HG02623 (cell line): ENCODE results near the gene KCTD16.

Experiments used
- ATAC-seq: cut with Tn5 transposase; IDR thresholded peaks from one replicate; pipeline ENCODE4 v1.9.1; 2021; ENCODE audit warnings: moderate library complexity; ENCODE audit not compliant: unreplicated experiment

Gene KCTD16

GRCh38 chr5:144162686-144163085 is 8.0 kb upstream of the KCTD16 start:
- no peak for ATAC-seq

GRCh38 chr5:144166696-144167095 is 4.0 kb upstream of the KCTD16 start:
- ATAC-seq = no peak

DNA sequence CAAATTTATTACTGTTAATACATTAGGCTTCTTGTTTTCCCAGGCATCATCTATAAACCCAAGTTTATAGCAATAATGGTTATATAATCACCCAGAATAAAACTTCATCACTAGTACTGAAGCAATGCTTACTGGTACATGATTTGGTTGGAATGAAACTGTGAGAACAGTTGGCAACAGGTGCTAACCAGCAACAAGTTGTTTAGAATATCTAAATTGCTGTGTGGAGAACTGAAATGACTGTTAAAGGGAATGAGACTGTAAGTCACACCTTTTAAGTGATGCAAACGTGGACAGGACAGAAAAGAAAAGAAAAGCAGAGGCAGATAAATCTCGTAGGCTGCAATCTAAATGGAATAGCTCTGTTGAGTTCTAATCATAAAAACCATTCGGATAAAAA is 2.7 kb upstream of the KCTD16 start:
- ATAC-seq = no peak

- ATAC-seq = no peak
Measured at GRCh38 chr5:144169904-144170275, 783 bp upstream of the KCTD16 start.

- no peak for ATAC-seq
Measured at GRCh38 chr5:144173766-144174165, 3.1 kb downstream of the KCTD16 start.

- no peak for ATAC-seq
Measured at GRCh38 chr5:144177548-144177947, 6.9 kb downstream of the KCTD16 start.

DNA sequence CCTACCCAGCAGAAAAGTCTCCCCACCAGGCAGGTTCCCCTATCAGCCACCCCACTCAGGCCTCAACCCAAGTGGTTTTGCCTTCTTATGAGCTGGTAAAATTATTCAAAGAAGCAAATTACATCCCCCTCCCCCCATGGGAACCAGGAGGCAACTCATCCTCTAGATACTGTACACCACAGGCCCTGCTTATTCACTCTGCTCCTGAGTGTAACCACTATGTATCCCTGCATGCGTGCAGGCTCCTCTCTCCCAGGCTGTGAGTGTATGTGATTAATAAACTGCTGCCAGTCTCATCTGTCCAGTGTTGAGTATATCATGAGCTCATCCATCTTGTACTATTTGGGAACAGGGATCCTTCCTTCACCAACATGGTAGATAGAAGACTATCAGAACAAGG is 8.6 kb downstream of the KCTD16 start:
- ATAC-seq = no peak

DNA sequence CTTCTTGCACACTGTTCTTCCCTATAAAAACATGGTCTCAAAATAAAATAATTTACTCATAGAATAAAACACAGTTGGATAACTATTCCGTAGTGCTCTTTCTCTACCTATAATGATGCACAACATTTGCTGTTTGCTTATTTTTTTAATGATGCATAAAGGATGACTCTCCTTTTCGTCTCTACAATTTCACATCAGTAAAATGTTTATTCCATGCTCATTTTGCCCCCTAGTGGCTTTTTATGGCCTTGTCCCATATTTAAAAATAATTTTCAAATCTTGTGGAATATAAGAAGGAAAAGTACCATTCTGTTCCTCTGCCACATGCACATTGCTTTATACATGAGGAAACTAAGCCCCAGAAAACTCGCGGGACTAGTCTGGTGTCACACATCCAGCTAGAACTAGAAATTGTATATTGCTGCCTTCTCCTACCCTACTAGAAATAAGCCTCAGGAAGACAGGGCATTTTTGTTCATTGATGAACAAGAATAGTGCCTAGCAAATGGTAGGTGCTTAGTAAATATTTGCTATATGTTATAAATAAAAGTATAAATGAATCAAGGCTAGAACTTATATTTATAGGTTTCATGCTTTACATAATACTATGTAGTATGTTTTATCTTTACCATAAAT is 12.7 kb downstream of the KCTD16 start:
- no peak for ATAC-seq

DNA sequence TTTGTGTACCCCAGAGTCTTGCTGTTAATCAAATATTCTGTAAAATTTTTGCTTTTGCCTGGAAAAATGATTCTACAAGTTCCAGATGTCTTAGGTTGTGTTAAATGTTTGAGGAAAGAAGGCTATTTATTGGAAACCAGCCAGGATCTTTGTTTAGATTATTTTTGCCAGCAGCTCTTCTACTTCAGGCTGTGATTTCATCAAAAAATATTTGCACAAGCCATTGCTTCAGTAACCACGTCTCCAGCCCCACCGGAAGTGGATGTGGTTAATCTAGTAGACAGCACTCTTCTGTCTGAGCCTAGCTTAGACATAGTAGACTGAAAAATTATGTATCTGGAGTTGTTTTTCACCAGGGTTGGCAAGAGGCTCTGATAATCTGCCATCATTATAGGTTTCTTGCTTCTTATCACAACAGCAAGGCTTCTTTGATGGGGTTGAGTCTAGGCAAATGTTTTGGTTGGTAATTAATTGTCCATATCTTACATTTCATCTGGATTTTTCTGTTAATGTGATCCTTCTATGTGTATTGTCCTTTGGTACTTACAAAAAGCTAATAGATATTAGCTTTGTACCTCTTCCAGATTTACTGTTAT is 17.1 kb downstream of the KCTD16 start:
- peak; percentile 76 for ATAC-seq

DNA sequence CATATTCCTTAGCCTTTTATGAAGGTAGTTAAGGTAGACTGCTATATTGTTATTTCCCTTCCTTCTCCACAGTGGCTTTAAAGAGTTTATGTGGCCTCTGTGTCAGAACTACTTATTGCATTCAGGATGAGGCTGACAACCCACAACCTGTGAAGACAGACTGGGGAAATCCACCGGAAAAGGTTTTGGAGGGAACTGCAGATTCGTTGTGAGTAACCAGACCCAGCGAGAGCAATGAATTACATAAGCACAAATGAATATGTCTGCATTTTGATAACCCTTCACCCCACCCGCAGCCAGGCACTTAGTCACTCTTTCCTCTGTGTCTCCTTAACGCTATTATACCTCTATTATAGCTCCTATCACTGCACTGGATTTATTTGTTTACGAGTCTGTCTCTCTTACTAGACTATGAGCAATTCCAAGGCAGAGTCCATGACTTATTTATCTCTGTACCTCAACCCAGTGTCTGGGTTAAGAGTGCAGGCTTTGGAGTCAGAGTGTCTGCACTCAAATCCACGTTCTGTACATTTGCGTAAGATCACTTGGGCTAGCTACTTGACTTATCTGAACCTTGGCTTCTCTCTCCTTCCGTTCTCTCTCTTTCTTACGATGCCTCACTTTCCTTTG is 19.2 kb downstream of the KCTD16 start:
- ATAC-seq = peak; percentile 46

DNA sequence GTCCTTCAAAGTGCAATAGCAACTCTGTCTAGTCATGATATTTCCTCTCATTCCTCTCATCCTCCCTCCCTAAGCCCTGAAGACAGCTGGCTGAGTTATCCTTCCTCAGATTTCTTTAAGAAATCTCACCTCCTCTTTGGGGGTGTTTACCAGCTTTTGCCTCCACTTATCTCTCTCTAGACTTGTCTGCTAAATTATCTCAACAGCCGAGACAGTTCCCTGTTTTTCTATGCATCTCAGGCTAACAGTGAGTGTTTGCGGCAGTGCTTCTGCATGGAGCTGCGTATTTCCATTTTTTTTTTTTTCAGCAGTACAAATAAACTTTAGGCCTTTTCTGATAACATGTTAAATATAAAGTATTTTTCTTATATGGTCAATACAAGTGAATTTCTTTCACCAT is 20.9 kb downstream of the KCTD16 start:
- no peak for ATAC-seq

DNA sequence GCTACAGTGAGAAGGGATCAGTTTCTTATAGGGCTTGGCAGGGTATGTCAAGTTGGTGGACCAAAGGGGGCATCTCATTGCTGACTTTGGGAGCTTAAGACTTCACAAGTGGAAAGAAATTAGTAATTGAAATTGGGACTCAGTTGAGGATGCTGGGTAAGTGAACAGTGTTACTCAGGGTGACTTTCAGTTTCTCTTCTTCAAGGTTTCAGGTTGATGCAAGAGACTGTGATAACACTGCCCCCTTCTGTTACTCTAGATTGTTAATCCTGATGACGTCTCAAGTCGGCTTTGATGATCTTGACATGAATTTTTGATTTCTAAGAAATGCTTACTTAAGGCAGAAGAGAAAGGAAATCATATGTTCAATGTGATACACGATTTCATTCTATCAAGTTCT is 21.3 kb downstream of the KCTD16 start:
- peak; percentile 84 for ATAC-seq

- ATAC-seq = no peak
Measured at GRCh38 chr5:144192661-144193060, 22.0 kb downstream of the KCTD16 start.

- no peak for ATAC-seq
Measured at GRCh38 chr5:144194144-144194543, 23.5 kb downstream of the KCTD16 start.

- ATAC-seq = no peak
Measured at GRCh38 chr5:144195448-144195847, 24.8 kb downstream of the KCTD16 start.

- no peak for ATAC-seq
Measured at GRCh38 chr5:144196612-144197011, 25.9 kb downstream of the KCTD16 start.

DNA sequence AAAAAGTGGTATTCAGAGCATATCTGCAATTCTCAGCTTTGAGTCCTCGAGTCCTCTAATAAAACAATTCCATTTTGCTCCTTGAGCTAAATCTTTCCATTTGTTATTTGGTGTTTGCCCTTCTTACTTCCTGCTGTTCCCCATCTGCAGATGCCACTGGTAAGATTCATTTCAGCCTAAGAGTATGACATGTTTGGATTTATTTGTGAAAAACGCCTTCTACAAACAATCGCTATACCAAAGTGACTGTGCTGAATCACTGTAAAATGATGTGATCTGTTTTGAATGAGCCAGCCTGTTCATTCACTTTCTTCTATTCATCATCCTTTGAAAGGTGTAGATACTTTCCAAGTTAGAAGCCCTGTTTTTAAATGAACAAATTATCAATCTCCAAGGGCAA is 27.7 kb downstream of the KCTD16 start:
- no peak for ATAC-seq

GRCh38 chr5:144201588-144201987 is 30.9 kb downstream of the KCTD16 start:
- no peak for ATAC-seq

DNA sequence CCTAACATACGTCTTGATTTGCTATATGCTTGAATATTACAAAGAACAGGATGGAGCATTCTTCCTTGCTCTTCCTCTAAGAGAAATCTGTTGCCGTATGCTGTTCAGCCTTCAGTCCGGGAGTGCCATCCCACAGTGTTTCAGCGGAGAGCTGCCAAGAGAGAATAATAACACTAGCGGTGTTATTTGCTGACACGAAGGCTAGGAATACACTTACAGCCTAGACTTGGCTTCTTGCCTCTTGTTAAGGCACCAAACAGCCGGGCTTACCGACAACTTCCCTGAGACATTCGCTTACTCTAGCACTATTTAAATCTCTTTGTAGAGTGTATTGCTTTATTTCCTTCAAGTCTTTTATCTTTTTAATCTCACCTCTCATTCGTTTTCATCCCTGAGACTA is 31.4 kb downstream of the KCTD16 start:
- no peak for ATAC-seq

GRCh38 chr5:144202726-144203125 is 32.1 kb downstream of the KCTD16 start:
- ATAC-seq = no peak

DNA sequence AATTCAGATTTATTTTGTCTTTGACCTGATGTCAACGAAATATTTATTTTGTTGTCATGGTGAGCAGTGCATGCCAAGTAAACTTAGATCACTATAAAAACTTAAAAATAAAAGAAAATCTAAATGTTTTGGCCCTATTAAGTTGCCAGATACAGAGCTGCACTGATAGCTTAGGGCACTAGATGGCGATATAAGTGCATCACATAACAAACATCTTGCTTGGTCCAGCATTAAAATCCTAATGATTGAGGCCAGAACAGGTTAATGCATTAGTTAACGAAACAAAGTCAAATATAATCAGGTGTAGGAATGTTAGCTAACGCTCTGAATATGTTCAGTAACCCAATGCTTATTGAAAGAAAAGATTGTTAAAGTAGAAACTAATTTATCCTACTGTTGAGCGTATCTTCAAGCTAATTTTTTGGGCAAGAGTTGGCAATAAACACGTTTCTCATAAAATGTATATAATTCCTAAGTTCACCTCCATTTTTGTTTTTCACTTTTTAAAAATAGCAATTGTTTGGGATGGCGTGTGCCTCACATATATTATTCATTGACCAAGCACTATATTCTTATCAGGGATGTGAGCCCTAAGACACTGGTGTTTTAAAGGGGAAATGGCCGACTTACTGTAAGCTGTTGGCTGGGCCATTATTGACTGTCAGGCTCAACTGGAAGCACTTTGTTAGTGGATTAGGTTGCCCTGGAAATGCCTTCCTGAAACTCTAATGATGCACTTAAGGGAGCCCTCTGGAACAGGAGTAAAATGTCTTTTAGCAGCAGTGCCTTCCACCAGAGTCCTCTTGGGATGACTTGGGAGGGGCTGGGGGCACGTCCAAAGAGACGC is 33.3 kb downstream of the KCTD16 start:
- ATAC-seq = peak; percentile 89

DNA sequence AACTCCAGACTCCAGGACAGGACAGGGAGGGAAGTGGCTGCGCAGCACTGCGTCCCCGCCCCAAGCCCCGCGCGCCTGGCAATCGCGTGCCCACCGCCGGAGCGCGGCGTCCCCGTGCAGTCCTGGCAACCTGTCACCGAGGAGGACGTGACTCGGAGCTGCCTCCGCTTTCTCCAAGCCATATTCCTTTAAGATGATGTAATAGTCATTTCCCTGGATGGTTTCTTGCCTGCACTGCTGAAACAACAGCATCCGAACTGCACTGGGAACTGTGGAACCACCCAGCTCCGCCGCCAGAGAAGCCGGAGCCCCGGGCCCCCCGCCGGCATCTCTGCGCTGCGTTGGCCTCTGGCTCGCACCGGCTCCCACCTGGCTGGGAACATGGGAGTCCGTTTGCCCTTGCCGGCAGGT is 34.5 kb downstream of the KCTD16 start:
- ATAC-seq = no peak
